ENCODE data around the gene MMP25. TPM values are rescaled to one million over a fixed set of nuclear protein-coding genes. Genes with fewer than 3 reads are reported as not detected.

The MMP25 gene
- total RNA-seq, 1 experiment from 2014 or later: 49.0 TPM

- no peak for TF ChIP-seq JAZF1 (CRISPR knock-in tag; IDR thresholded peaks at IDR 0.05)
- TF ChIP-seq AR (CRISPR knock-in tag; IDR thresholded peaks at IDR 0.05): peak; percentile 76; the same call in 1 of the 2 replicates
- TF ChIP-seq RELA (CRISPR knock-in tag; IDR thresholded peaks at IDR 0.05; ENCODE audit: borderline replicate concordance): no peak
- peak; percentile 56 for TF ChIP-seq FOXP1 (CRISPR knock-in tag; IDR thresholded peaks at IDR 0.05; ENCODE audit: borderline replicate concordance)
- 0 out of 2 replicates have a peak, but pooled peaks have one; percentile 4 for TF ChIP-seq NFE2L1 (CRISPR knock-in tag; IDR thresholded peaks at IDR 0.05)
- TF ChIP-seq ZNF281 (CRISPR knock-in tag; IDR thresholded peaks at IDR 0.05): no peak; the same call in 1 of the 2 replicates
- TF ChIP-seq E2F5 (CRISPR knock-in tag; IDR thresholded peaks at IDR 0.05): no peak
- TF ChIP-seq NR3C1 (CRISPR knock-in tag; conservative IDR thresholded peaks at IDR 0.05; ENCODE audit: low read depth): no peak; the same call in 1 of the 2 replicates
- TF ChIP-seq NR1H2 (CRISPR knock-in tag; IDR thresholded peaks at IDR 0.05): no peak
- no peak for TF ChIP-seq ATF6 (CRISPR knock-in tag; IDR thresholded peaks at IDR 0.05)
- no peak for TF ChIP-seq CBFB (CRISPR knock-in tag; IDR thresholded peaks at IDR 0.05; ENCODE audit: low read depth)
- no peak for TF ChIP-seq ELF4 (CRISPR knock-in tag; IDR thresholded peaks at IDR 0.05; ENCODE audit: low read depth)
- TF ChIP-seq ETV6 (CRISPR knock-in tag; IDR thresholded peaks at IDR 0.05): peak; percentile 75; the same call in 1 of the 2 replicates
- TF ChIP-seq NFYB (CRISPR knock-in tag; conservative IDR thresholded peaks at IDR 0.05; ENCODE audit: low read depth): no peak
- TF ChIP-seq ZBTB21 (CRISPR knock-in tag; IDR thresholded peaks at IDR 0.05; ENCODE audit: borderline replicate concordance): no peak
- no peak for TF ChIP-seq ZSCAN18 (CRISPR knock-in tag; IDR thresholded peaks at IDR 0.05)
- 0 out of 2 replicates have a peak, but pooled peaks have one; percentile 10 for TF ChIP-seq FOXJ3 (CRISPR knock-in tag; IDR thresholded peaks at IDR 0.05; ENCODE audit: borderline replicate concordance)
- 0 out of 2 replicates have a peak, but pooled peaks have one; percentile 29 for TF ChIP-seq USF2 (CRISPR knock-in tag; IDR thresholded peaks at IDR 0.05)
- TF ChIP-seq ZNF425 (CRISPR knock-in tag; conservative IDR thresholded peaks at IDR 0.05): 0 out of 2 replicates have a peak, but pooled peaks have one; percentile 59
- TF ChIP-seq ESRRA (CRISPR knock-in tag; IDR thresholded peaks at IDR 0.05; ENCODE audit: borderline replicate concordance): peak; percentile 72; the same call in 1 of the 2 replicates
- TF ChIP-seq ZNF512 (CRISPR knock-in tag; IDR thresholded peaks at IDR 0.05; ENCODE audit: borderline replicate concordance): no peak
Measured at GRCh38 chr16:3098459-3099394, 52.4 kb downstream of the MMP25 start, which contains the start of gene ZSCAN10 (continued).

Data from WTC11 (cell line).